Hippocampal formation (tissue), 2 donors: ENCODE data around the gene OR2T35.
"Not testable (repeated sequence)": the region's sequence is repeated elsewhere in the genome, so short reads cannot be mapped to it uniquely, and the experiment has no call there.

Experiments
- DNase-seq, 2 donors: peaks; one replicate each; lab custom pipeline; 2025; lab: John Stamatoyannopoulos, UW

Gene OR2T35

DNA sequence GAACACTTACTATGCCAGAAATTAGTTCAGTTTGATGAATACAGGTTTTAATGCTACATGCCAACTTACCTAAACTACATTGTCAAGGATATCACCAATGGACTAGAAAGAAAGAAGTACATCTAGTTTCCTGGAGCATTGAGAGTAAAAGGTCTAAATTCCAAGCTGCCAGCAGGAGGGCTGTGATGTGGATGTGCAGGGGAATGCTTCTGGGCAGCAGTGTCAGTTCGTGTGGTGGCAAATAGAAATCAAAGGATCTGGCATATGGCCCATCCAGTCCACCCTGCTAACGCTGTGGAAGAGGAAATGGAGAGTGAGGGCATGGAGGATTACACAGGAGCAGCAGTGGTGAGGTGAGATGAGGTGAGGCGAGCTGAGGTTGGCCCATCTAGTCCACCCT, at the start of gene OR2T35:
TSS of gene OR2T35 (minus strand) at position 101 of the 400 bp plus-strand sequence. CDS start 6,020 bp downstream, outside the sequence.
- DNase-seq, result not testable (repeated sequence)

DNA sequence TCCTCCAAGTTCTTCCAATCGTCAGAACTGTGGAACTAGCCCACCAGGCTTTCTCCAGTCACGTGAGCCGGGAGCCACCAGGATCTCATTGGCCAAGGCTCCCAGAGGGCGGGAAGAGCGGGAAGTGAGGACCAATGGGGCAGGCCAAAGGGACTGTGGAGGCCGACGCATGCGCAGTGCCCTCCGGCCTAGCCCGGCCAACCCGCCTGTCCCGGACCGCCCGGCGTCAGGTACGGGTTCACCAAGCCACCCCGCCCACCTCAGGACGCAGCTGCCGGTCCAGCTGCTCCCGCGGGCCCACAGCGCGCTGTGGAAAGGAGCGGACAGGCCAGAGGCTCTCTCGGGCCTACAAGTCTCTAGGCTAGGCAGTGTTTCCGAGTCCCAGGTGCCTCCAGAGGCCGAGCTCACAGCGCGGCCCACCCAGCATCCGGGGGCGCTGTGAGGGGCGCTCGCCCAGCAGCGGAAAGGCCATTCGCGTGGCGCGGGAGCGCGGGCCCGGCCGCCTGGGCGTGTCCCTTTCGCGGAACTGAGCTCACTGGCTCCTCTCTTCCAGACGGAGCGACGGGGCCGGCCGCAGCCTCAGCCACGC, 46.6 kb upstream of the OR2T35 start:
- DNase-seq, result no peak

DNA sequence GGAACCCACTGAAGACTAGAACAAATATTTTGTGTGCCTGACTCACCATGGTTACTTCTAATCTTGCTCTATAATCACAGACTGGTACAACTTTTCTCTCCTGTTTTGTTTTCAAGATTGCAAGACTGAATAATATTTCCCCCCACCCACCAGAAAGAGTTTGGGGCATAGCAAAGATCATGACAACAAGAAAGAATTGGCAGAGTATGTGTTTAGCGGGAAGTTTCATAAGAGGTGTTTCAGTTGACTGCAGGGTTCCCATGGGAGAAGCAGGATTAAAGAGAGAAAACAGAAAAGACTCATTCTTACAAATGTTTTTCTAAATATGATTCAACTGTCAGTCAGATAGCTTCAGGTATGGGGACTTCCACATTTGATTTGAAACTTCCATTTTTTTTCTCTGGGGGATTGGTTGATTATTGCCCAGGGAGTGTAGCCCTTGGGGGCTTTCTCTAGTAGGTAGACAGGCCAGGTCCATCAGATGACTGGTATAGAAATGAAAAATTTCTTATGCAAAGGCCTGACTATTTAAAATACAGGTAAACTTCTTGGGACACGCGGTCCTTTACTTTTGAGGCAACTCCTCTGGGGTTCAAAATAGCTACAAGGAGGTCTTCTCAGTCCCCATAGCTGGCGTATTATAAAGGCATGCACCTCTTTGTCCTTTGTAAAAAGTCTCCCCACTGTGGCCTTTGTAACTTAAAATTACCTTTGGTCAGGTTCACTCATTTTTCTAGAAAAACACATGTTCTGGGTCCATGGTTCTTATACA, 43.6 kb upstream of the OR2T35 start:
- no peak for DNase-seq

- DNase-seq, result no peak
These were observed 41.7 kb upstream of the OR2T35 start for GRCh38 chr1:248686815-248687214.

DNA sequence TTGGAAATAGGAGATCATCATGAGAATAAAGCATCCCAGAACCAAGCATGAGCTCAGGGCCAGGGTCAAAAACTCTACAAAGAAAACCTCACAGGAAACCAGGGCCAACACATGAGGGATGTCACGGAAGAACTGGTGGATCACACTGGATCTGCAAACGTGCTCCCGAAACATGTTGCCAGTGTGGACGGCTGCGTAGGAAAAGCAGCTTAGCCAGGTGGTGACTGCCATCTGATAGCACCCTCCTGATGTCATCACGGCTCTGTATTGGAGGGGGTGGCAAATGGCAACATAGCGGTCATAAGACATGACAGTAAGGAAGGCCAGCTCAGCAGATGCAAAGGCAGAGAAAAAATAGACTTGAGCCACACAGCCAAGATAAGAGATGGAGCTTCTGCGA, 36.6 kb upstream of the OR2T35 start:
- no peak for DNase-seq

DNA sequence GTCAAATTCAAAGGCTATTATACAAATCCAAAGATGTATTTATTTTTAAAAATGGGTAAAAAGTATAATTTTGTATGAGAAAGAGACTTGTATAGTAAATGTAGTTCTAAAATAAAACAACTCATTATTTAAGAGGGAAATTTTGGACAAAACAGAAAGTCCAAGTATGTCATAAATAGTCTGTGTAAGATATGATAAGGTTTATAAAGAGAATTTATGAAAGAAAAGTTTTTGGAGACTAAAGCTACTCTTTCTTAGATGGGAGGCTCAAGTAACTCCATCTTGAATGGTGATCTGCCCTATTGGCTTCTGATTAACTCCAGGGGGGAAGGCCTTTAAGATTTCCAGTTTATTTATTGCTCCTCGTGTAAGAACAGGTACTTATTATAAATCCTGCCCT, 24.9 kb upstream of the OR2T35 start:
- DNase-seq, result no peak

DNA sequence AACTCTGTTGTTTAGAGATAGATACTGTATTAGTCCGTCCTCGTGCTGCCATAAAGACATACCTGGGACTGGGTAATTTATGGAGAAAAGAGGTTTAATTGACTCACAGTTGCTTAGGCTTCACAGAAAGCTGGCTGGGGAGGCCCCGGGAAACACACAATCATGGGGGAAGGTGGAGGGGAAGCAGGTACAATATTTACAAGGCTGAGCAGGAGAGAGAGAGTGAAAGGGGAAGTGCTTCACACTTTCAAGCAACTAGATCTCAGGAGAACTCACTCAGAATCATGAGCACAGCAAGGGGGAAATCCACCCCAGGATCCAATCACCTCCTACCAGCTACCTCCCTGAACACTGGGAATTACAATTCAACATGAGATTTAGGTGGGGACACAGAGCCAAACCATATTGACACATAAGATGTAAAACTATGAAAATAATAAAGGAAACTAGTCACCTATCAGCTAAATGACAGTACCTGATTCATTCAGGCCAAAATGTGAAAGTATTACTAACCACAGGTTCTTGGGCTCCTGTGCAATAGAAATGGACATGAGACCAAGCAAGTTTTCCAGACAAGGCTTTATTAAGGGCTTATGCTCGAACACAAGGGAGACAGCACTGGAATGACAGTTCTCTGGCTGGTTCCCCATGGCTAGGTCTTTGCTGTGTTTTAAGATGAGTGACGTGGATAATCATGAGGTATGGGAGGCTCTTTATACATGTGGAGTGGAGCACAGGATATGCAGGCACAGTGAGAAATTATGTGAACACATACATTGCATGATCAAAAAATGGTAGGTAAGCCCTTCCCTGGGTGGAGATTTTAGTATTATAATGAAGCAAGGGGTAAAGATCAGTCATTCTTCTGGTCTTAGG, 18.6 kb upstream of the OR2T35 start:
- DNase-seq, result not testable (repeated sequence)

GRCh38 chr1:248656797-248657196, 11.7 kb upstream of the OR2T35 start:
- DNase-seq, result not testable (repeated sequence)

- not testable (repeated sequence) for DNase-seq
These were observed 10.3 kb upstream of the OR2T35 start, which contains the start of gene OR2T27 for GRCh38 chr1:248655354-248655753. Gene OR2T27, minus strand, starts transcription at chr1:248655528. Its CDS starts 4,644 bp downstream, at chr1:248650884.

DNA sequence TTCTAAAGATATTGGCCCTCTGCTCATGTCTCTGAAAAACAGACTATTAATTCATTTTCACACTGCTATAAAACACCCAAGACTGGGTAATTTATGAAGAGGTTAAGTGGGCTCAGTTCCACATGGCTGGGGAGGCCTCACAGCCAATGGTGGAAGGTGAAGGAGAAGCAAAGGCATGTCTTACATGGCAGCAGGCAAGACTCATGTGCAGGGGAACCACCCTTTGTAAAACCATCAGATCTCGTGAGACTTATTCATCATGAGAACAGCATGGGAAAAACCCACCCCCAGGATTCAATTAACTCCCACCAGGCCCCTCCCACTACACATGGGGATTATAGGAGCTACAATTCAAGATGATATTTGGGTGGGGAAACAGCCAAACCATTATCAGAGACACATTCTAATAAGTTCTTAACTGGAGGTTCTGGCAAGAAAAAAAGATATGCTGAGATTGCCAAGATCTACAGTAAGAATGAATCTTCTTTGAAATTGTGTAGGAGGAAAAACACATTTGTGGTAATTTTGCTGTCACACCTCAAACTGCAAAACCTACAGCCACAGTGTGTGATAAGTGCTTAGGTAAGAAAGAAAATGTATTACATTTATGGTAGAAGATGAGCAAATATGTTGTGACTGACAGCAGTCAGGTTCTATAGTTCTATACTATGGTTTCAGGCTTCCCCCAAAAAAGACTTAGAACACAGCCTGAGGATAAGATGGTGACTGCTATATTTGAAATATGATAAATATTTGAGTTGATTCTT, 3.9 kb upstream of the OR2T35 start:
- DNase-seq, result not testable (repeated sequence)

GRCh38 chr1:248642971-248643651, 2.0 kb downstream of the OR2T35 start:
- DNase-seq, result not testable (repeated sequence)

DNA sequence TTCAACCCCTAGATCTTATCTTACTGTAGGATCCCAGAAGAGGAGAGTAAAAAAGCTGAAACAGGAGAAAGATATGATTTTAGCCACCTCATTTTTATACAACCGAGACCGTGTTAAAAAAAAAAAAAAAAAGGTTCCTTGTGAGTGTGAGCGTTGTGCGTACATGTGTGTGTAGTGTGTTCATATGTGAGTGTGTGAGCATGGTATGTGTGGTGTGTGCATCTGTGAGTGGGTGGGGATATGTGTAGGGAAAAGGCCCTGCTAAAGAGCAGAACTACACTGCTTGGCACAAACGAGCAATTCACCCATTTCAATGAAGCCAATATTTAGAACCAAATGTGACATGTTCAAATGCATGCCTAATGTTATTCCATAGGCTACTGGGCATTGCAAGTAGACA, 3.5 kb downstream of the OR2T35 start:
- DNase-seq, result not testable (repeated sequence)

- DNase-seq, result not testable (repeated sequence)
These were observed 4.2 kb downstream of the OR2T35 start for GRCh38 chr1:248640906-248641305.

GRCh38 chr1:248639652-248640051, 5.4 kb downstream of the OR2T35 start:
- not testable (repeated sequence) for DNase-seq

DNA sequence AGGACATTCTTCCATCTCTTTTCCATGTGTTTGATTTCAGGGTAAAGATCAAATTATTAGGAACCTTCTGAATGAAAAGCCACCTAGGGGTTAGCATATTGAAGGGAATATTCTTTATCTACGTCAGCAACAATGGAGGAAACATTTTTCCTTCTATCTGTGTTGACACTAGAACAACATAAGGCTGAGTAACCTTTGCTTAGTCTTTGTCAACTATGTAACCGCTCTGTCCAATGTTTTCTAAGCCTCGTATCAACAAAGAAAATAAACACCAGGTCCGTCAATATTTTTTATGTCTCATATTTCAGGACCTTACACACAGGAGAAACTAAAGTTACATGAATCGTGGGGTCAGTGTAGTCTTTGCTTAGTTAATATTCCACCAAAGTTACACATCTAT, 8.5 kb downstream of the OR2T35 start:
- not testable (repeated sequence) for DNase-seq

DNA sequence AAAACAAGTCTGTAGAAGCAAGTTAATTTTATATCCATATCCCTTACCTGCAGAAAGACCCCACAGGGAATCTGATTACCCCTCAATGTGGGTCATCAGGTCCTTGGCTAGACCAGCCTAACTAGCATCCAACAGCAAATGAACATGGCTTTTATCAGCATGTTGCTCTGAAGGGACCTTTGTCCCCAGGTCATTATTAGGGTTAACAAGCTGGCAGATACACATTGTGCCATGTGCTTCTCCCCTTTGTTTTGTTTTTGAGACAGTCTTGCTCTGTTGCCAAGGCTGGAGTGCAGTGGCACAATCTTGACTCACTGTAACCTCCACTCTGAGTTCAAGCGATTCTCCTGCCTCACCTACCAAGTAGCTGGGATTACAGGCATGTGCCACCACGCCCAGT, 10.1 kb downstream of the OR2T35 start, which contains the start of gene OR2T11:
TSS of gene OR2T11 (minus strand) at position 101 of the 400 bp plus-strand sequence. CDS start 7,963 bp downstream, outside the sequence.
- not testable (repeated sequence) for DNase-seq

GRCh38 chr1:248631354-248632008, 13.6 kb downstream of the OR2T35 start:
- no peak for DNase-seq

- no peak for DNase-seq
These were observed 14.5 kb downstream of the OR2T35 start for GRCh38 chr1:248630551-248630950.

GRCh38 chr1:248627971-248628844, 16.9 kb downstream of the OR2T35 start:
- DNase-seq, result no peak
